ENCODE results near the gene PC.
"Not testable (repeated sequence)": the region's sequence is repeated elsewhere in the genome, so short reads cannot be mapped to it uniquely, and the experiment has no call there.

PC gene, protein sequence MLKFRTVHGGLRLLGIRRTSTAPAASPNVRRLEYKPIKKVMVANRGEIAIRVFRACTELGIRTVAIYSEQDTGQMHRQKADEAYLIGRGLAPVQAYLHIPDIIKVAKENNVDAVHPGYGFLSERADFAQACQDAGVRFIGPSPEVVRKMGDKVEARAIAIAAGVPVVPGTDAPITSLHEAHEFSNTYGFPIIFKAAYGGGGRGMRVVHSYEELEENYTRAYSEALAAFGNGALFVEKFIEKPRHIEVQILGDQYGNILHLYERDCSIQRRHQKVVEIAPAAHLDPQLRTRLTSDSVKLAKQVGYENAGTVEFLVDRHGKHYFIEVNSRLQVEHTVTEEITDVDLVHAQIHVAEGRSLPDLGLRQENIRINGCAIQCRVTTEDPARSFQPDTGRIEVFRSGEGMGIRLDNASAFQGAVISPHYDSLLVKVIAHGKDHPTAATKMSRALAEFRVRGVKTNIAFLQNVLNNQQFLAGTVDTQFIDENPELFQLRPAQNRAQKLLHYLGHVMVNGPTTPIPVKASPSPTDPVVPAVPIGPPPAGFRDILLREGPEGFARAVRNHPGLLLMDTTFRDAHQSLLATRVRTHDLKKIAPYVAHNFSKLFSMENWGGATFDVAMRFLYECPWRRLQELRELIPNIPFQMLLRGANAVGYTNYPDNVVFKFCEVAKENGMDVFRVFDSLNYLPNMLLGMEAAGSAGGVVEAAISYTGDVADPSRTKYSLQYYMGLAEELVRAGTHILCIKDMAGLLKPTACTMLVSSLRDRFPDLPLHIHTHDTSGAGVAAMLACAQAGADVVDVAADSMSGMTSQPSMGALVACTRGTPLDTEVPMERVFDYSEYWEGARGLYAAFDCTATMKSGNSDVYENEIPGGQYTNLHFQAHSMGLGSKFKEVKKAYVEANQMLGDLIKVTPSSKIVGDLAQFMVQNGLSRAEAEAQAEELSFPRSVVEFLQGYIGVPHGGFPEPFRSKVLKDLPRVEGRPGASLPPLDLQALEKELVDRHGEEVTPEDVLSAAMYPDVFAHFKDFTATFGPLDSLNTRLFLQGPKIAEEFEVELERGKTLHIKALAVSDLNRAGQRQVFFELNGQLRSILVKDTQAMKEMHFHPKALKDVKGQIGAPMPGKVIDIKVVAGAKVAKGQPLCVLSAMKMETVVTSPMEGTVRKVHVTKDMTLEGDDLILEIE

DNA sequence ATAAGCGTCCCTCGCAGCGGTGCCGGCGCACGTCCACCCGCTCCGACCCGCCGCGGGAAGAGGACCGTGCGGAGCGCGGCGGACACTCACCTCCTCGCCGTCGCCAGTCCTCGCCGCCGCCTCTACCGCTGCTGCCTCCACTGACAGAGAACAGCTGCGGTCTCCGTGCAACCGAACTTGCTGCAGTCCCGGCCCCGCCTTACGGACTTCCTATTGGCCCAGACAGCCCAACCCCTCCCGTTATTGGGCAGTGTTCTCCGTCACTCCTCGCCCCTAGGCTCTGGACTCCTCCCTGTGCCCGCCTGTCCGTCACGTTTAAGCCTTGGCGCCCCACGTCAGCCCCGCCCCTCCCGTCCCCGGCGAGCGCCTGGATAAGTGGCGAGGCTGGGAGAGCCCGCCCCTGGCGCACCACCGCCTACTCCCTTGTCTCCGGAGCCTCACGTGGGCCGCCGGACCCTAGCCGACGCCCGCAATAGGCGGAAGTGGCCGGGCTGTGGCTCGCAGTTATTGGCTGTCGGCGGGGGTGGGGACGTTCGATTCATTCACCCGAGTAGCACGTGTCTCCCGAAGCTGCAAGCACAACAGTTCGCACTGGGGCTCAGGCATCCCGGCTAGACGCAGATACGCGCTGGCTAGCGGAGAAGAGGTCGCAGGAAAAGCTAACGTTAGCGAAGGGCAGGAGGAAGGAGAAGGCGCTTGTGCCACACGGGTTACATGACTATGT, at the start of gene PC:
Gene PC, minus strand, starts transcription at position 152 of the 724 bp plus-strand sequence. CDS start 86,224 bp downstream, outside the sequence.
- no peaks in the 10 kb centered on the region for H3K36me3 ChIP-seq (ENCODE audit: control insufficient read depth in 1 of 2, insufficient read depth in 2 of 2, low read length in 2 of 2)
- H3K27me3 ChIP-seq (ENCODE audit: control insufficient read depth in 1 of 2, insufficient read depth in 2 of 2, low read length in 2 of 2) = no peaks in the 10 kb centered on the region
- peaks cover 20 to 22% of the 10 kb centered on the region in 2 donors for H3K4me1 ChIP-seq (ENCODE audit: control insufficient read depth in 1 of 2, insufficient read depth in 2 of 2, low read length in 2 of 2)
- peak within 1 kb of the TSS; percentile 66 for H3K27ac ChIP-seq (ENCODE audit: low read depth, low read length)
- peak within 1 kb of the TSS; percentile 63 to 74 for H3K4me3 ChIP-seq (ENCODE audit: low read depth in 1 of 2, low read length in 2 of 2)
- H3K9ac ChIP-seq (ENCODE audit: low read depth in 1 of 2, low read length in 2 of 2) = peak within 1 kb of the TSS; percentile 32 to 51
- no peaks in the 10 kb centered on the region for H3K9me3 ChIP-seq (ENCODE audit: control insufficient read depth in 1 of 2, low read length in 2 of 2)

DNA sequence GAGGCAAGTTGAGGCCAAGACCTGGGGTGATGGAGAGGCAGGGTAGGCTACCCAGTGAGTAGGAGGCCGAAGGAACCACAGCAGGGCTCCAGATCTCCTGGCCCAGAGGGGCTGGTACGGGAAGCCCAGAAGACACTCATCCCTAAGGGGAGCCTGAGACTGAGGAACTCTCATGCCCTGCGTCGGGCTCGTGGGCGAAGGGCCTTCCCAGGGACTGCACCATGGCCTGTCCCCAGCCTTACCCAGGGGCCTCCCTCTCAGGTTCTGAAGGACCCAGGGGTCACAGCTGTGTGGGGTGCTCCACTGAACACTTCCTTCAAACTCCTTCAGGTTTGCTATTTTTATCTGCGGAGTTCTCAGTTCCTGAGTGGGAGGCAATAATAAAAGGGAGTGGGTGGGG, 48.9 kb upstream of the PC start:
- Histone ChIP-seq H3K27ac (ENCODE audit: low read depth, low read length) (no peak overlapping the region), H3K9me3 (ENCODE audit: control insufficient read depth in 1 of 2, low read length in 2 of 2) (no peaks in the 10 kb centered on the region), H3K4me3 (ENCODE audit: low read depth in 1 of 2, low read length in 2 of 2) (no peak overlapping the region), H3K4me1 (ENCODE audit: control insufficient read depth in 1 of 2, insufficient read depth in 2 of 2, low read length in 2 of 2) (no peaks in the 10 kb centered on the region), H3K9ac (ENCODE audit: low read depth in 1 of 2, low read length in 2 of 2) (no peak overlapping the region), H3K36me3 (ENCODE audit: control insufficient read depth in 1 of 2, insufficient read depth in 2 of 2, low read length in 2 of 2) (no peaks in the 10 kb centered on the region), H3K27me3 (ENCODE audit: control insufficient read depth in 1 of 2, insufficient read depth in 2 of 2, low read length in 2 of 2) (no peaks in the 10 kb centered on the region)

DNA sequence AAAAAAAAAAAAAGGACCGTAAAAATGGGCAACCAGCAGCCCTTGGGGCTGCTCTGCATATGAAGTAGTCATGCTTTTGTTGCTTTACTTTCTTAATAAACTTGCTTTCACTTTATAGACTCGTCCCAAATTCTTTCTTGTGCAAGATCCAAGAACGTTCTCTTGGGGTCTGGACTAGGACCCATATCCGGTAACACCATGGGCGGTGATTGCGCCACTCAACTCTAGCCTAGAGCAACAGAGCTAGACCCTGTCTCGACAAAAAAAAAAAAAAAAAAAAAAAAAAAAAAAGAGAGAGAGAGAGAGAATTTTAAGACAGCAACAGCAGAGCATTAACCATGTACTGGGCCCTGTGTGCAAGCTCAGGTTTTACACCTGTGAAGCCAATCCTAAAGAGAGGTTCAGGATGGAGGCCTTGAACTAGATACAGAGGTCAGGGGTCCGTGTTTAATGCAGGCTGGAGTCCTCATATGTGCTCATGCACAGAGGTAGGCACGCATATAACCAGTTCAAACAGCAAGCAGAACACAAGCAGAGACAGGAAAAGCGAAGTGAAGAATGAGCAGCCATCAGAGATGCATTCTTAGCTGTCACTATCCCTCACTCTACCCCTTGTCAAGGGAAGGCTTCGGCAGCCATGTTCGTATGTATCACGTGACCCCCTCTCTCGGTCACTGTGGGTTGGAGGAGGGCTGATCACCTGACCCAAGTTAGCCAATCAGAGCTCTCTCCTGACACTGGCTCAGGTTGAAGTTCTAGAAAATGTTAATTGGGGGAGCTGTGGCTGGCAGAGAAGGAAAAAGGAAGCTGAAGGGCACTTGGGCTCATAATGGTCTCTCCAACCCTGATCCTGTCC, 48.1 kb upstream of the PC start:
- Histone ChIP-seq H3K9ac (ENCODE audit: low read depth in 1 of 2, low read length in 2 of 2) (no peak overlapping the region), H3K27me3 (ENCODE audit: control insufficient read depth in 1 of 2, insufficient read depth in 2 of 2, low read length in 2 of 2) (no peaks in the 10 kb centered on the region), H3K4me1 (ENCODE audit: control insufficient read depth in 1 of 2, insufficient read depth in 2 of 2, low read length in 2 of 2) (no peaks in the 10 kb centered on the region), H3K36me3 (ENCODE audit: control insufficient read depth in 1 of 2, insufficient read depth in 2 of 2, low read length in 2 of 2) (no peaks in the 10 kb centered on the region), H3K4me3 (ENCODE audit: low read depth in 1 of 2, low read length in 2 of 2) (no peak overlapping the region), H3K9me3 (ENCODE audit: control insufficient read depth in 1 of 2, low read length in 2 of 2) (no peaks in the 10 kb centered on the region), H3K27ac (ENCODE audit: low read depth, low read length) (no peak overlapping the region)

DNA sequence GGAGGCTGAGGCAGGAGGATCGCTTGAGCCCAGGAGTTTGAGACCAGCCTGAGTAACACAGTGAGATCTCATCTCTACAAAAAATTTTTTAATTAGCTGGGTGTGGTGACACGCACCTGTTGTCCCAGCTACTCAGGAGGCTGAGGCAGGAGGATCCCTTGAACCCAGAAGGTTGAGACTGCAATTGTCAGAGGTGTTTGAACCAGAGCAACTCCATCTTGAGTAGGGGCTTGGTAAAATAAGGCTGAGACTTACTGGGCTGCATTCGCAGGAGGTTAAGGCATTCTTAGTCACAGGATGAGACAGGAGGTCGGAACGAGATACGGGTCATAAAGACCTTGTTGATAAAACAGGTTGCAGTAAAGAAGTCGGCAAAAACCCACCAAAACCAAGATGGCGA, 47.0 kb upstream of the PC start:
- H3K9me3 ChIP-seq (ENCODE audit: control insufficient read depth in 1 of 2, low read length in 2 of 2); H3K36me3 ChIP-seq (ENCODE audit: control insufficient read depth in 1 of 2, insufficient read depth in 2 of 2, low read length in 2 of 2); H3K9ac ChIP-seq (ENCODE audit: low read depth in 1 of 2, low read length in 2 of 2); H3K27ac ChIP-seq (ENCODE audit: low read depth, low read length); H3K27me3 ChIP-seq (ENCODE audit: control insufficient read depth in 1 of 2, insufficient read depth in 2 of 2, low read length in 2 of 2); H3K4me1 ChIP-seq (ENCODE audit: control insufficient read depth in 1 of 2, insufficient read depth in 2 of 2, low read length in 2 of 2); H3K4me3 ChIP-seq (ENCODE audit: low read depth in 1 of 2, low read length in 2 of 2): not testable (repeated sequence)

DNA sequence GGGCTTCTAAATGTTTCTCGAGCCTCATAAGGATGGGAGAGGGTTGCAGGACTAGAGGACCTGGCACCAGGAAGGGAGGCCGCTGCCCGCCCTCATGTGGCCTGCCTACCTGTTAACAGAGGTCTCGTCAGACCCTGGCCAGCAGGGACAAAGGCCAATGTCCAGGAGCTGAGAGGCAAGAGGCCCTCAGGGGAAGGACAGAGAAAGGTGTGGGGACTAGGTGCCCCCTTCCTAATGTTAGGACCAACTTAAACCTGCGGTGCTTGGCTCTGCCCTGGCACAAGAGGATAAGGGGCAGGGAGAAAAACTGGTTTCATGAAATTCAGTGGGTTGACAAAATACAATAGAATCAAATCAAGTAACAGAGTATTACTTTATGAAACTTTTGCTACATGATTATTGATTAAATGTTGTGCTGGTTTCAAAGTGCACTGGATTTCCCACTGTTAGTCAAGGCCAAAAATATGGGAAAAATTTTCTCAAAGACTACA, 44.8 kb upstream of the PC start:
- no peaks in the 10 kb centered on the region for H3K9me3 ChIP-seq (ENCODE audit: control insufficient read depth in 1 of 2, low read length in 2 of 2)
- H3K27me3 ChIP-seq (ENCODE audit: control insufficient read depth in 1 of 2, insufficient read depth in 2 of 2, low read length in 2 of 2) = no peaks in the 10 kb centered on the region
- no peaks in the 10 kb centered on the region for H3K36me3 ChIP-seq (ENCODE audit: control insufficient read depth in 1 of 2, insufficient read depth in 2 of 2, low read length in 2 of 2)
- no peak overlapping the region for H3K27ac ChIP-seq (ENCODE audit: low read depth, low read length)
- no peak overlapping the region for H3K9ac ChIP-seq (ENCODE audit: low read depth in 1 of 2, low read length in 2 of 2)
- no peaks in the 10 kb centered on the region for H3K4me1 ChIP-seq (ENCODE audit: control insufficient read depth in 1 of 2, insufficient read depth in 2 of 2, low read length in 2 of 2)
- no peak overlapping the region for H3K4me3 ChIP-seq (ENCODE audit: low read depth in 1 of 2, low read length in 2 of 2)

DNA sequence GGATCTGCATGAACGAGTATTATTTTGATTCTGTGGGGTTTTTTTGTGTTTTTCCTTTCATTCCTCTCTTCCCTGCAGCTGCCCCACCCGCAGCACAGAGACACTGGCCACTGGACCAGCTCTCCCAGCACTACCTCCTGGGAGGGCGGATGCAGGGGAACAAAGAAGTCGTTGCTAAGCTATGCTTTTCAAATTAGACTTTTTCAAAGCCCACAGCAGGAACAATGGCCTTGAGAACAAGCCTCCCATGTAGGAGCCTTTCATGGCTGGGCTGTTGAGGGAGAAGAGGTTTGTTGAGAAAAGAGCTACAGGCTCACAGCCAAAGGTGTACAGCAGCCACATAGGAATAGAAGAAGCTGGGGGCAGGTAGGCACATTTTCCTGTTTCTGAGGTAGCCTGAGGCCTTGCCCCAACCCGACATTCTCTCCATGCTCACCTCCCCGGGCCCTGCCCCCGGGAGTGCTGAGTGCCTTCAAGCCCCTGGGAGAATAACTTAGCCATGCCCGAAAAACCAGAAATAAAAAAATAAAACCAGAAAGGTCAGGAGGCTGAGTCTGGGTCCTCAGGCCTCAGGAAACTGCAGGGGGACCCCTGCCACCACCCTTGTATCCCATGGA, 44.2 kb upstream of the PC start:
- Histone ChIP-seq H3K9me3 (ENCODE audit: control insufficient read depth in 1 of 2, low read length in 2 of 2) (no peaks in the 10 kb centered on the region), H3K36me3 (ENCODE audit: control insufficient read depth in 1 of 2, insufficient read depth in 2 of 2, low read length in 2 of 2) (no peaks in the 10 kb centered on the region)

DNA sequence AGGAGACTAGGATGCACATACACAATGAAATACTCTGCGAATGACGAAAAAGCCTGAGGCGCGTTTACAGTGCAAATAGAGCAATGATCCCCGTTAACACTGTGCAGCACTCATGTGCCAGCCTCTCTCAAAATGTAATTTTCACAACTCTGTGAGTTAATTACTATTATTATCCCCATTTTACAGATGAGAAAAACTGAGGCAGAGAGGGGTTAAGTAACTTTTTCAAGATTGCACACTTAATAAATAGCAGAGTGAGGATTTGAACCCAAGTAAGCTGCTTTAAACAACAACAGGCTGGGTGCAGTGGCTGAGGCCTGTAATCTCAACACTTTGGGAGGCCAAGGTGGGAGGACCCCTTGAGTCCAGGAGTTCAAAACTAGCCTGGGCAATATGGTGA, 43.1 kb upstream of the PC start:
- H3K27me3 ChIP-seq (ENCODE audit: control insufficient read depth in 1 of 2, insufficient read depth in 2 of 2, low read length in 2 of 2) = no peaks in the 10 kb centered on the region
- no peaks in the 10 kb centered on the region for H3K4me1 ChIP-seq (ENCODE audit: control insufficient read depth in 1 of 2, insufficient read depth in 2 of 2, low read length in 2 of 2)
- H3K36me3 ChIP-seq (ENCODE audit: control insufficient read depth in 1 of 2, insufficient read depth in 2 of 2, low read length in 2 of 2) = no peaks in the 10 kb centered on the region
- no peak overlapping the region for H3K4me3 ChIP-seq (ENCODE audit: low read depth in 1 of 2, low read length in 2 of 2)
- no peaks in the 10 kb centered on the region for H3K9me3 ChIP-seq (ENCODE audit: control insufficient read depth in 1 of 2, low read length in 2 of 2)
- no peak overlapping the region for H3K9ac ChIP-seq (ENCODE audit: low read depth in 1 of 2, low read length in 2 of 2)
- no peak overlapping the region for H3K27ac ChIP-seq (ENCODE audit: low read depth, low read length)

More for the DNA sequence above, 44.2 kb upstream of the PC start:
- no peak overlapping the region for H3K4me3 ChIP-seq (ENCODE audit: low read depth in 1 of 2, low read length in 2 of 2)
- H3K4me1 ChIP-seq (ENCODE audit: control insufficient read depth in 1 of 2, insufficient read depth in 2 of 2, low read length in 2 of 2) = no peaks in the 10 kb centered on the region
- H3K9ac ChIP-seq (ENCODE audit: low read depth in 1 of 2, low read length in 2 of 2) = no peak overlapping the region
- no peaks in the 10 kb centered on the region for H3K27me3 ChIP-seq (ENCODE audit: control insufficient read depth in 1 of 2, insufficient read depth in 2 of 2, low read length in 2 of 2)
- no peak overlapping the region for H3K27ac ChIP-seq (ENCODE audit: low read depth, low read length)

DNA sequence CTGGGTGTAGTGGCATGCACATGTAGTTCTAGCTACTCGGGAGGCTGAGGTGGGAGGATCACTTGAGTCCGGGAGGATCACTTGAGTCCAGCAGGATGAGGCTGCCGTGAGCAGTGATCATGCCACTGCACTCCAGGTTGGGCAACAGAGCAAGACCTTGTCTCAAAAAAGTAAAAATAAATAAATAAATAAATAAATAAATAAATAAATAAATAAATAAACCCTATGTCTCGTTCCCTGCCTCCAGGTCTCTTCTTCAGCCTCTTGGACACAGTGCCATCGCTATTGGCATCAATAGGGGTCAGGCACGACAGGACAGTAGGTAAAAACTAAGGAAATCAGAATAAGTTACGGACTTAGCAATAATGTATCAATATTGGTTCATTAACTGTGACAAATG, 41.4 kb upstream of the PC start:
- Histone ChIP-seq H3K36me3 (ENCODE audit: control insufficient read depth in 1 of 2, insufficient read depth in 2 of 2, low read length in 2 of 2) (no peaks in the 10 kb centered on the region), H3K27ac (ENCODE audit: low read depth, low read length) (no peak overlapping the region), H3K9ac (ENCODE audit: low read depth in 1 of 2, low read length in 2 of 2) (no peak overlapping the region), H3K4me3 (ENCODE audit: low read depth in 1 of 2, low read length in 2 of 2) (no peak overlapping the region), H3K4me1 (ENCODE audit: control insufficient read depth in 1 of 2, insufficient read depth in 2 of 2, low read length in 2 of 2) (no peaks in the 10 kb centered on the region), H3K27me3 (ENCODE audit: control insufficient read depth in 1 of 2, insufficient read depth in 2 of 2, low read length in 2 of 2) (no peaks in the 10 kb centered on the region), H3K9me3 (ENCODE audit: control insufficient read depth in 1 of 2, low read length in 2 of 2) (no peaks in the 10 kb centered on the region)
